ENCODE results near the gene ZMYND10.

ZMYND10 gene

DNA sequence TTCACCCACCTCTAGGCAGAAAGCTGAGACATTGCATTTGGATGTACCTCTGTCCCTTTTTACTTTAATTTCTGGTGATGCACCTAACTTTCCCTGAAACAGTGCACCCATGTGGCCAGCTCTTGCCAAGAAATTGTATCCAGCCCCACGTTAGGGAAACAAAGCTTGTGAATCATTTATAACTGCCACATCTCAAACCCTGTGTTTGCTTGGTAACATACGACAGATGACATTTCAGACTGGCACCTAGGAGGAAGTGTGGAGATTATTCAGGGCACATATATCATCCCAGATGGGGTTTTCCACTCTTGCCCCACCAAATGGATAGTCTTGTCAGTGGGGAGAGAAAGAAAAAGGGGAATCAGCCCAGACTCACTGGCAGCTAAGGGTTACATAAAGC, 7.2 kb upstream of the ZMYND10 start:
- Histone ChIP-seq H3K4me2 (ENCODE audit: low read length) (no peak overlapping the region), H3K9me2 (replicated peaks; ENCODE audit: control insufficient read depth, low read length) (no peaks in the 10 kb centered on the region), H3K4me3 (ENCODE audit: low read length) (no peak overlapping the region), H3K27me3 (ENCODE audit: control insufficient read depth, low read length) (no peaks in the 10 kb centered on the region), H3K79me2 (ENCODE audit: control insufficient read depth, low read length) (peaks cover 59% of the 10 kb centered on the region), H3K4me1 (ENCODE audit: control insufficient read depth, low read length) (peaks cover 45% of the 10 kb centered on the region), H3F3A (ENCODE audit: control insufficient read depth, insufficient read depth) (0 out of 2 replicates have a peak, but pooled peaks cover 4% of the 10 kb centered on the region), H3K36me3 (ENCODE audit: control insufficient read depth, low read length) (peaks cover 62% of the 10 kb centered on the region), H3K27ac (ENCODE audit: low read depth, low read length) (no peak overlapping the region), H3K9me3 (ENCODE audit: control insufficient read depth, insufficient read depth, low read length) (no peaks in the 10 kb centered on the region), H4K20me1 (ENCODE audit: control insufficient read depth, insufficient read depth, low read depth, low read length) (peaks cover 18% of the 10 kb centered on the region)
- TF ChIP-seq EZH2phosphoT487 (IDR thresholded peaks at IDR 0.05; ENCODE audit: borderline replicate concordance, low read length), result no peak
- TF ChIP-seq CTCF (IDR thresholded peaks at IDR 0.05; ENCODE audit: low read depth, low read length, poor library complexity, severe bottlenecking), result no peak

- Histone ChIP-seq H3K9me3 (ENCODE audit: control insufficient read depth, insufficient read depth, low read length) (no peaks in the 10 kb centered on the region), H3K4me1 (ENCODE audit: control insufficient read depth, low read length) (peaks cover 34% of the 10 kb centered on the region), H3K4me3 (ENCODE audit: low read length) (peak overlapping the region; percentile 90), H4K20me1 (ENCODE audit: control insufficient read depth, insufficient read depth, low read depth, low read length) (peaks cover 4% of the 10 kb centered on the region), H3K36me3 (ENCODE audit: control insufficient read depth, low read length) (peaks cover 52% of the 10 kb centered on the region), H3K27me3 (ENCODE audit: control insufficient read depth, low read length) (no peaks in the 10 kb centered on the region), H3K4me2 (ENCODE audit: low read length) (peak overlapping the region; percentile 100), H3K79me2 (ENCODE audit: control insufficient read depth, low read length) (peaks cover 45% of the 10 kb centered on the region), H3F3A (ENCODE audit: control insufficient read depth, insufficient read depth) (0 out of 2 replicates have a peak, but pooled peaks cover 4% of the 10 kb centered on the region), H3K27ac (ENCODE audit: low read depth, low read length) (no peak overlapping the region), H3K9me2 (replicated peaks; ENCODE audit: control insufficient read depth, low read length) (no peaks in the 10 kb centered on the region)
- TF ChIP-seq CTCF (IDR thresholded peaks at IDR 0.05; ENCODE audit: low read depth, low read length, poor library complexity, severe bottlenecking) (no peak), EZH2phosphoT487 (IDR thresholded peaks at IDR 0.05; ENCODE audit: borderline replicate concordance, low read length) (no peak)
Observed at GRCh38 chr3:50351323-50351697, 5.8 kb upstream of the ZMYND10 start.

DNA sequence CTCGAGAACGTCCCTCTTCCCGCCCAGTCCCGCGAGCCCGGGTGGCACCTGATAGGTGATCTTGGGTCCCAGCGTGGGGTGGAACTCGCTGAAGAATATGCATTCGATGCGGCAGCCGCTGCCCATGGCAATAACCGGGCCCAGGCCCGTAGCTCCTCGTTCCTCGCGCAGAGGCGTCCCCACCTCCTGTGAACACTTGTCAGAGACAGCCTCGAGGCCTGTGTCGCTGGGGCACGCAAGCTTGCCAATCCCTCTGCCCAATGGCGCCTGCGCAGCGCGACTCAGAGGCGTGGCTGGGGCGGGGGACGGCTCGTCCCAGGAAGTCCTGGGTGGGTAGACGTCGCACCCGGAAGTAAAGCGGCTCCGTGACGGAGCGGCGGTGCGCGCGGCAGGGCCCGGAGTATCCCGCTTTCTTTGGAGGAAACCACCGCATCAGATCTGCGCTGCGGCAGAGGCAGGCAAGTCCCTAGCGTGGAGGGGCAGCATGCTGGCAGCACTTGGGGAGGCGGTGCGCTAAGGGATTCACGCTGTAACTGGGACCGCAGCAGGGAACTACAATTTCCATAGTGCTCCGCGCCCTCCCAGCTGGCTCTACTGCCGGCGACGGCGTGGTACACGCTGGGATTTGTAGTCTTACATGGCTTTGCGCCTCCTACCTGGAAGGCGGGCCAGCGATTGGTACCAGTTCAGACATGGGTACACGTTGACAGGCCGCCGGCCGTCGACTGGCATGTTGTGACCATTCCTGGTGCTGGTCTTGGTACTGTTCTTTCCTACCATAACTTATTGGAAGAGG, 5.2 kb upstream of the ZMYND10 start, which contains the start of the genes CYB561D2 and NPRL2:
Gene CYB561D2, plus strand, starts transcription at position 336 of the 796 bp plus-strand sequence. CDS start 572 bp downstream, outside the sequence.
Gene NPRL2, minus strand, starts transcription at position 249 of the 796 bp plus-strand sequence. Its CDS starts 123 bp downstream, at position 126.
- H3K4me2 ChIP-seq (ENCODE audit: low read length), result peak within 1 kb of the TSS; percentile 100
- H3F3A ChIP-seq (ENCODE audit: control insufficient read depth, insufficient read depth), result 0 out of 2 replicates have a peak, but pooled peaks cover 4% of the 10 kb centered on the region
- no peaks in the 10 kb centered on the region for H4K20me1 ChIP-seq (ENCODE audit: control insufficient read depth, insufficient read depth, low read depth, low read length)
- H3K79me2 ChIP-seq (ENCODE audit: control insufficient read depth, low read length), result peaks cover 39% of the 10 kb centered on the region
- H3K27ac ChIP-seq (ENCODE audit: low read depth, low read length), result peak within 1 kb of the TSS; percentile 72
- H3K4me3 ChIP-seq (ENCODE audit: low read length), result peak within 1 kb of the TSS; percentile 90
- no peaks in the 10 kb centered on the region for H3K27me3 ChIP-seq (ENCODE audit: control insufficient read depth, low read length)
- no peaks in the 10 kb centered on the region for H3K9me3 ChIP-seq (ENCODE audit: control insufficient read depth, insufficient read depth, low read length)
- no peak for TF ChIP-seq CTCF (IDR thresholded peaks at IDR 0.05; ENCODE audit: low read depth, low read length, poor library complexity, severe bottlenecking)
- TF ChIP-seq EZH2phosphoT487 (IDR thresholded peaks at IDR 0.05; ENCODE audit: borderline replicate concordance, low read length), result no peak
- H3K9me2 ChIP-seq (replicated peaks; ENCODE audit: control insufficient read depth, low read length), result no peaks in the 10 kb centered on the region
- peaks cover 32% of the 10 kb centered on the region for H3K4me1 ChIP-seq (ENCODE audit: control insufficient read depth, low read length)
- H3K36me3 ChIP-seq (ENCODE audit: control insufficient read depth, low read length), result peaks cover 49% of the 10 kb centered on the region
